ENCODE measurements around the gene RHBDL1. TPM values are rescaled to one million over a fixed set of nuclear protein-coding genes. Genes with fewer than 3 reads are reported as not detected.

RHBDL1 gene
- total and polyA plus RNA-seq, 2 donors (not counting 1 experiment from before 2014, with no cell fraction given) = 0.76 to 7.1 TPM

DNA sequence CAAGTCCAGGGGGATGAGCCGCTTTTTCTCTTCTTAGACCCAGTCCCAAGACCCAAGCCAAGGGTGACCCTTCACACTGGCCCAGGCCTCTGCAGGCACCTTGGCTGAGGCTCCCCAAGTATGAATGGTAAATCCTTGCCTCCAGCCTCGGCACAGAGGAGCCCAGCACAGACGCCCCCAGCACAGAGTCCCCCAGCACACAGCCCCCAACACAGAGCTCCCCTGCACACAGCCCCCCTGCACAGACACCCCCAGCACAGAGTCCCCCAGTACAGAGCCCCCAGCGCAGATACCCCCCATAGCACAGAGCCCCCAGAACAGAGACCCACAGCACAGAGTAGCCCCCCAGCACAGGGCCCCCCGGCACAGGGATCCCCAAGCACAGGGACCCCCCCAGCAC, 34.9 kb upstream of the RHBDL1 start:
- Histone ChIP-seq H3K36me3 (ENCODE audit: control insufficient read depth, insufficient read depth, low read length) (no peaks in the 10 kb centered on the region), H3K4me2 (ENCODE audit: extremely low read depth, insufficient read depth, low read length) (no peak overlapping the region), H3K9me3 (ENCODE audit: control insufficient read depth, insufficient read depth, low read depth, low read length) (no peaks in the 10 kb centered on the region), H3K4me1 (ENCODE audit: control insufficient read depth, extremely low read depth, insufficient read depth, low read length) (peaks cover 6% of the 10 kb centered on the region), H3K27ac (ENCODE audit: insufficient read depth, low read length) (no peak overlapping the region), H4K20me1 (ENCODE audit: control insufficient read depth, extremely low read depth, insufficient read depth, low read length) (no peaks in the 10 kb centered on the region), H3K9ac (ENCODE audit: insufficient read depth, low read length) (no peak overlapping the region), H3K27me3 (ENCODE audit: control insufficient read depth, insufficient read depth, low read length) (no peaks in the 10 kb centered on the region), H3K79me2 (ENCODE audit: control insufficient read depth, insufficient read depth, low read length) (no peaks in the 10 kb centered on the region), H2AFZ (ENCODE audit: low read length) (no peak overlapping the region), H3K4me3 (replicated peaks in 1 of 4; ENCODE audit: control extremely low read depth in 1 of 4, insufficient read depth in 1 of 4, low read depth in 3 of 4, low read length in 4 of 4) (peak overlapping the region in 1 of 4 experiments; percentile 79)
- TF ChIP-seq, protein P1, sequence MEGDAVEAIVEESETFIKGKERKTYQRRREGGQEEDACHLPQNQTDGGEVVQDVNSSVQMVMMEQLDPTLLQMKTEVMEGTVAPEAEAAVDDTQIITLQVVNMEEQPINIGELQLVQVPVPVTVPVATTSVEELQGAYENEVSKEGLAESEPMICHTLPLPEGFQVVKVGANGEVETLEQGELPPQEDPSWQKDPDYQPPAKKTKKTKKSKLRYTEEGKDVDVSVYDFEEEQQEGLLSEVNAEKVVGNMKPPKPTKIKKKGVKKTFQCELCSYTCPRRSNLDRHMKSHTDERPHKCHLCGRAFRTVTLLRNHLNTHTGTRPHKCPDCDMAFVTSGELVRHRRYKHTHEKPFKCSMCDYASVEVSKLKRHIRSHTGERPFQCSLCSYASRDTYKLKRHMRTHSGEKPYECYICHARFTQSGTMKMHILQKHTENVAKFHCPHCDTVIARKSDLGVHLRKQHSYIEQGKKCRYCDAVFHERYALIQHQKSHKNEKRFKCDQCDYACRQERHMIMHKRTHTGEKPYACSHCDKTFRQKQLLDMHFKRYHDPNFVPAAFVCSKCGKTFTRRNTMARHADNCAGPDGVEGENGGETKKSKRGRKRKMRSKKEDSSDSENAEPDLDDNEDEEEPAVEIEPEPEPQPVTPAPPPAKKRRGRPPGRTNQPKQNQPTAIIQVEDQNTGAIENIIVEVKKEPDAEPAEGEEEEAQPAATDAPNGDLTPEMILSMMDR (conservative IDR thresholded peaks at IDR 0.05 in 1 of 2, IDR thresholded peaks at IDR 0.05 in 1 of 2; ENCODE audit: low read depth in 1 of 2, low read length in 2 of 2) = no peak
- TF ChIP-seq EZH2 (IDR thresholded peaks at IDR 0.05; ENCODE audit: low read length, missing control alignments) = no peak
- no peak for DNase-seq (ENCODE audit: low read depth in 2 of 2)

DNA sequence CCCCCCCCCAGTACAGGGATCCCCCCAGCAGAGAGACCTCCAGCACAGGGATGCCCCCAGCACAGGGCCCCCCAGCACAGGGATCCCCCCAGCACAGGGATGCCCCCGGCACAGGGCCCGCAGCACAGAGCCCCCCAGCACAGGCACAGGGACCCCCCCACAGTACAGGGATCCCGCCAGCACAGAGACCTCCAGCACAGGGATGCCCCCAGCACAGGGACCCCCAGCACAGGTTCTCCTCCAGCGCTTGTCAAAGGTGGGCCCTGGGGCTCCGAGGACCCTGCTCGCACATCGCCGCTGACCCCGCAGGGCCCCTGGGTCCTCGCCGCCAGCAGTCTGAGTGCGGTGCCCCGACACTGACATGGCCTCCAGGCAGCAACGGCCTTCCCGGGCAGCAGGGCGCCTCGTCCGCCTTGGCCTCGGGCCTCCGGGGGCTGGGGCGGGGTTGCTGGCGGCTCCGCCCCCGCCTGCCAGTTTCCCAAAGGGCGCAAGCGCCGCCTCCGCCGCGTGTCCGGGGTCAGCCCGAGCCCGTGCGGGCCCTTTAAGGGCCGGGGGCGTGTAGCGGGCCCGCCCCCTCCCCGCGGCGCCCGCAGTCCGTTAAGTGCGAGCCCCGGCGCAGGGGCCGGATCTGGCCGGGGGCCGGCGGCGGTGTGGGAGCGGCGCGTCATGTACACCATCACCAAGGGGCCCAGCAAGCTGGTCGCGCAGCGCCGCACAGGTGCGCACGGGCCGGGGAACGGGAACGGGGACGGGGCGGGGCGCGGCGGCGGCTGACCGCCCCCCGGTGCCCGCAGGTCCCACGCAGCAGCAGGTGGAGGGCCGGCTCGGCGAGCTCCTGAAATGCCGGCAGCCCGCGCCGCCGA, 33.9 kb upstream of the RHBDL1 start, which contains the start of gene MCRIP2:
Gene MCRIP2, plus strand, starts transcription at position 503 of the 863 bp plus-strand sequence. Its CDS starts 164 bp downstream, at position 667.
- Histone ChIP-seq H3K9me3 (ENCODE audit: control insufficient read depth, insufficient read depth, low read depth, low read length) (no peaks in the 10 kb centered on the region), H3K27me3 (ENCODE audit: control insufficient read depth, insufficient read depth, low read length) (no peaks in the 10 kb centered on the region), H3K79me2 (ENCODE audit: control insufficient read depth, insufficient read depth, low read length) (no peaks in the 10 kb centered on the region), H3K4me1 (ENCODE audit: control insufficient read depth, extremely low read depth, insufficient read depth, low read length) (peaks cover 6% of the 10 kb centered on the region), H3K27ac (ENCODE audit: insufficient read depth, low read length) (peak within 1 kb of the TSS; percentile 61), H3K4me3 (replicated peaks in 1 of 4; ENCODE audit: control extremely low read depth in 1 of 4, insufficient read depth in 1 of 4, low read depth in 3 of 4, low read length in 4 of 4) (peak within 1 kb of the TSS; percentile 70 to 79 (median 72)), H3K36me3 (ENCODE audit: control insufficient read depth, insufficient read depth, low read length) (no peaks in the 10 kb centered on the region), H3K4me2 (ENCODE audit: extremely low read depth, insufficient read depth, low read length) (peak within 1 kb of the TSS; percentile 97), H3K9ac (ENCODE audit: insufficient read depth, low read length) (peak within 1 kb of the TSS; percentile 74), H4K20me1 (ENCODE audit: control insufficient read depth, extremely low read depth, insufficient read depth, low read length) (no peaks in the 10 kb centered on the region), H2AFZ (ENCODE audit: low read length) (peak within 1 kb of the TSS; percentile 78)
- DNase-seq (ENCODE audit: low read depth in 2 of 2) = peak; percentile 58 to 72
- TF ChIP-seq, protein P1 (conservative IDR thresholded peaks at IDR 0.05 in 1 of 2, IDR thresholded peaks at IDR 0.05 in 1 of 2; ENCODE audit: low read depth in 1 of 2, low read length in 2 of 2) = no peak
- TF ChIP-seq EZH2 (IDR thresholded peaks at IDR 0.05; ENCODE audit: low read length, missing control alignments) = no peak

DNA sequence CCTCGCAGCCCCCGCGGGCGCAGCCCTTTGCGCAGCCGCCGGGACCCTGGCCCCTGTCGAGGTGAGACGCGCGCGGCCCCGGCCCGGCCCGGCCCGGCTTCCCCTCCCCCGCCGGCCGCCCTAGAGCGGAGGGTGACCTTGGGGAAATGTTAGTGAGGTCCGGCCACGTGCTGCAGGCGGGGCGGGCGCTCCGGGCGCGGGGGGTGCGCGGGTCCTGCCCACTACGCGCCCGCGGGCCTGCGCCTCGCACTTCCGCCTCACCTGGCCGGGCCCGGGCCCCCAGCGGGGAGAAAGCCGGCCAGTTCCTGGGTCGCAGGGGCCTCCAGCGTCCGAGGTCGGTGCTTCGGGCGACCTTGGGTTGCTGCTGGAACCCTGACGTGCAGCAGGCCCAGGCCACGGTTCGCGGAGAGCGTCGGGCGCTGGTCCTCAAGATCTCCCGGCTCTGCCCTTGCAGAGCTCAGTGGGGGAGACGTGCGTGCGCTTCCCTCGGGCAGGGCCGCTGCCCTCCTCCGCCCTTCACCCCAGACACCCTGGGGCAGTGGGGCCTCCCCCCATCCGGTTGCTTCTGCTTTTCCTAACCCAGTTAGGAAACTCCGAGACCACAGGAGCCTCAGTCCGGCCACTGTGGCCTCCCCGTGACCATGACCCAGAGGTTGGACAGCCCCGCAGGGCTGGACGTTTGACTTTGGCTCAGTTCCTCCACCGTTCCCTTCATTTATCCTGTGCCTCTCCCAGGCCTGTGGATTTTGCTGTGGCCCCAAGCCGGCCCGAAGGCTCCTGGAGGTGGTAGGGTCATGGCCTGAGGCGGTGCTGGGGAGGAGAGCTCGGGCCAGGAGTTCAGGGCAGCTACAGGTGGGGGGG, 33.1 kb upstream of the RHBDL1 start:
- peak in 1 of 2 donors; percentile 17 for DNase-seq (ENCODE audit: low read depth in 2 of 2)
- Histone ChIP-seq H3K36me3 (ENCODE audit: control insufficient read depth, insufficient read depth, low read length) (no peaks in the 10 kb centered on the region), H4K20me1 (ENCODE audit: control insufficient read depth, extremely low read depth, insufficient read depth, low read length) (no peaks in the 10 kb centered on the region), H3K4me2 (ENCODE audit: extremely low read depth, insufficient read depth, low read length) (peak overlapping the region; percentile 80), H3K27ac (ENCODE audit: insufficient read depth, low read length) (no peak overlapping the region), H3K27me3 (ENCODE audit: control insufficient read depth, insufficient read depth, low read length) (no peaks in the 10 kb centered on the region), H3K9me3 (ENCODE audit: control insufficient read depth, insufficient read depth, low read depth, low read length) (no peaks in the 10 kb centered on the region), H3K4me1 (ENCODE audit: control insufficient read depth, extremely low read depth, insufficient read depth, low read length) (peaks cover 6% of the 10 kb centered on the region), H2AFZ (ENCODE audit: low read length) (peak overlapping the region; percentile 12), H3K79me2 (ENCODE audit: control insufficient read depth, insufficient read depth, low read length) (no peaks in the 10 kb centered on the region), H3K4me3 (replicated peaks in 1 of 4; ENCODE audit: control extremely low read depth in 1 of 4, insufficient read depth in 1 of 4, low read depth in 3 of 4, low read length in 4 of 4) (peak overlapping the region; percentile 37 to 79 (median 61)), H3K9ac (ENCODE audit: insufficient read depth, low read length) (peak overlapping the region; percentile 74)
- TF ChIP-seq, protein P1 (conservative IDR thresholded peaks at IDR 0.05 in 1 of 2, IDR thresholded peaks at IDR 0.05 in 1 of 2; ENCODE audit: low read depth in 1 of 2, low read length in 2 of 2) = no peak
- TF ChIP-seq EZH2 (IDR thresholded peaks at IDR 0.05; ENCODE audit: low read length, missing control alignments) = no peak

Data from fibroblast of lung (primary cell).